Loucy (cell line): ENCODE results near the gene SLC4A5.

Experiments
- H2AFZ ChIP-seq: fragments of 200-600 bp; sonication (generic); 2 replicates; pipeline ENCODE4 v1.6.0; 2016; ENCODE audit warnings: antibody characterized with exemption, mild to moderate bottlenecking, low read length, moderate library complexity
- H3F3A ChIP-seq: fragments of 200-600 bp; 2 replicates; pipeline ENCODE4 v1.6.0; 2016; ENCODE audit warnings: antibody characterized with exemption, low read depth, mild to moderate bottlenecking
- H3K27me3 ChIP-seq: fragments of 200-600 bp; sonication (generic); 2 replicates; pipeline ENCODE4 v1.6.1; 2014; ENCODE audit warnings: low read length, mild to moderate bottlenecking; ENCODE audit not compliant: insufficient read depth, poor library complexity, severe bottlenecking
- H3K36me3 ChIP-seq: fragments of 200-600 bp; sonication (generic); 2 replicates; pipeline ENCODE4 v1.6.1; 2016; ENCODE audit warnings: low read length; ENCODE audit not compliant: insufficient read depth
- H3K4me1 ChIP-seq: fragments of 200-600 bp; sonication (generic); 2 replicates; pipeline ENCODE4 v1.5.1; 2014; ENCODE audit warnings: low read length, mild to moderate bottlenecking; ENCODE audit not compliant: insufficient read depth, poor library complexity, severe bottlenecking
- H3K4me2 ChIP-seq: fragments of 200-600 bp; sonication (generic); 2 replicates; pipeline ENCODE4 v1.6.0; 2014; ENCODE audit warnings: antibody characterized with exemption, low read length, low read depth, mild to moderate bottlenecking; ENCODE audit not compliant: poor library complexity, severe bottlenecking
- H3K4me3 ChIP-seq: fragments of 200-600 bp; sonication (generic); 2 replicates; pipeline ENCODE4 v1.5.1; 2014; ENCODE audit warnings: low read length, mild to moderate bottlenecking, mixed read lengths; ENCODE audit not compliant: poor library complexity, severe bottlenecking
- H3K79me2 ChIP-seq: fragments of 200-600 bp; sonication (generic); 2 replicates; pipeline ENCODE4 v1.6.1; 2014; ENCODE audit warnings: low read length; ENCODE audit not compliant: insufficient read depth
- H3K9ac ChIP-seq: fragments of 200-600 bp; sonication (generic); 2 replicates; pipeline ENCODE4 v1.6.0; 2014; ENCODE audit warnings: mild to moderate bottlenecking, low read depth, low read length, moderate library complexity; ENCODE audit not compliant: poor library complexity, severe bottlenecking
- H3K9me2 ChIP-seq: fragments of 200-600 bp; sonication (generic); replicated peaks from 2 replicates; pipeline ENCODE4 v1.6.1; 2016; ENCODE audit warnings: low read depth, low read length, mixed read lengths
- H3K9me3 ChIP-seq: fragments of 200-600 bp; sonication (generic); 2 replicates; pipeline ENCODE4 v1.6.1; 2014; ENCODE audit warnings: mild to moderate bottlenecking, antibody characterized with exemption, low read length, low read depth; ENCODE audit not compliant: insufficient read depth
- H4K20me1 ChIP-seq: fragments of 200-600 bp; sonication (generic); 2 replicates; pipeline ENCODE4 v1.6.0; 2014; ENCODE audit warnings: antibody characterized with exemption, low read length, mild to moderate bottlenecking; ENCODE audit not compliant: insufficient read depth, poor library complexity, severe bottlenecking
- EZH2phosphoT487 ChIP-seq: fragments of 200-600 bp; IDR thresholded peaks from 2 replicates; pipeline ENCODE4 v1.6.1; 2018; ENCODE audit warnings: antibody characterized with exemption, mild to moderate bottlenecking, moderate library complexity, borderline replicate concordance
- TF ChIP-seq, protein P1 (sequence below): fragments of 200-600 bp; sonication (generic); conservative IDR thresholded peaks from 2 replicates; pipeline ENCODE4 v1.5.1; 2014; ENCODE audit warnings: mild to moderate bottlenecking, antibody characterized with exemption, low read length

Gene SLC4A5

GRCh38 chr2:74249406-74250122, 93.7 kb downstream of the SLC4A5 start:
- no peaks in the 10 kb centered on the region for H3F3A ChIP-seq
- no peaks in the 10 kb centered on the region for H3K4me1 ChIP-seq
- no peaks in the 10 kb centered on the region for H3K36me3 ChIP-seq
- H3K79me2 ChIP-seq: no peaks in the 10 kb centered on the region
- H3K4me2 ChIP-seq: no peak overlapping the region
- H3K4me3 ChIP-seq: no peak overlapping the region
- no peak overlapping the region for H3K9ac ChIP-seq
- H3K9me2 ChIP-seq: no peaks in the 10 kb centered on the region
- no peaks in the 10 kb centered on the region for H4K20me1 ChIP-seq
- no peaks in the 10 kb centered on the region for H3K9me3 ChIP-seq
- no peaks in the 10 kb centered on the region for H3K27me3 ChIP-seq
- H2AFZ ChIP-seq: no peak overlapping the region
- TF ChIP-seq, protein P1, sequence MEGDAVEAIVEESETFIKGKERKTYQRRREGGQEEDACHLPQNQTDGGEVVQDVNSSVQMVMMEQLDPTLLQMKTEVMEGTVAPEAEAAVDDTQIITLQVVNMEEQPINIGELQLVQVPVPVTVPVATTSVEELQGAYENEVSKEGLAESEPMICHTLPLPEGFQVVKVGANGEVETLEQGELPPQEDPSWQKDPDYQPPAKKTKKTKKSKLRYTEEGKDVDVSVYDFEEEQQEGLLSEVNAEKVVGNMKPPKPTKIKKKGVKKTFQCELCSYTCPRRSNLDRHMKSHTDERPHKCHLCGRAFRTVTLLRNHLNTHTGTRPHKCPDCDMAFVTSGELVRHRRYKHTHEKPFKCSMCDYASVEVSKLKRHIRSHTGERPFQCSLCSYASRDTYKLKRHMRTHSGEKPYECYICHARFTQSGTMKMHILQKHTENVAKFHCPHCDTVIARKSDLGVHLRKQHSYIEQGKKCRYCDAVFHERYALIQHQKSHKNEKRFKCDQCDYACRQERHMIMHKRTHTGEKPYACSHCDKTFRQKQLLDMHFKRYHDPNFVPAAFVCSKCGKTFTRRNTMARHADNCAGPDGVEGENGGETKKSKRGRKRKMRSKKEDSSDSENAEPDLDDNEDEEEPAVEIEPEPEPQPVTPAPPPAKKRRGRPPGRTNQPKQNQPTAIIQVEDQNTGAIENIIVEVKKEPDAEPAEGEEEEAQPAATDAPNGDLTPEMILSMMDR: no peak
- TF ChIP-seq EZH2phosphoT487: no peak

GRCh38 chr2:74246496-74247195, 96.6 kb downstream of the SLC4A5 start:
- TF ChIP-seq EZH2phosphoT487: no peak
- TF ChIP-seq, protein P1: no peak
- Histone ChIP-seq H3F3A (no peaks in the 10 kb centered on the region), H3K27me3 (no peaks in the 10 kb centered on the region), H3K4me3 (no peak overlapping the region), H2AFZ (no peak overlapping the region), H3K9me3 (no peaks in the 10 kb centered on the region), H3K36me3 (no peaks in the 10 kb centered on the region), H4K20me1 (no peaks in the 10 kb centered on the region), H3K9me2 (no peaks in the 10 kb centered on the region), H3K4me1 (no peaks in the 10 kb centered on the region), H3K9ac (no peak overlapping the region), H3K4me2 (no peak overlapping the region), H3K79me2 (no peaks in the 10 kb centered on the region)

DNA sequence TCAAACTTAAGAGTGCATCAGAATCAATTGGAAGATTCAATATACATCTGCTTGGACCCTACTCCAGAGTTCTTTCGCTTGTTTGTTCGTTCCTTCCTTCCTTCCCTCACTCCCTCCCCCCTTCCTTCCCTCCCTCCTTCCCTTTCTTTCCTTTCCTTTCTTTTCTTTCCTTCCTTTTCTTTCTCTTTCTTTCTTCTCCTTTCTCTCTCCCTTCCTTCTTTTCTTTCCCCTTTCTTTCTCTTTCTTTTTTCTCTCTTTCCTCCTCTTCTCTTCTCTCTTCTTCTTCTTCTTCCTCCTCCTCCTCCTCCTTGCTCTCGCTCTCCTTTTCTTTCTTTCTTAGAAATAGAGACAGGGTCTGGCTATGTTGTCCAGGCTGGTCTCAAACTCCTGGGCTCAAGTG, 98.9 kb downstream of the SLC4A5 start:
- Histone ChIP-seq H3K9ac (no peak overlapping the region), H3K27me3 (no peaks in the 10 kb centered on the region), H3K4me3 (no peak overlapping the region), H2AFZ (no peak overlapping the region), H3K9me2 (no peaks in the 10 kb centered on the region), H3K36me3 (no peaks in the 10 kb centered on the region), H3K4me2 (no peak overlapping the region), H3K9me3 (no peaks in the 10 kb centered on the region), H3F3A (no peaks in the 10 kb centered on the region), H3K4me1 (no peaks in the 10 kb centered on the region), H4K20me1 (no peaks in the 10 kb centered on the region), H3K79me2 (no peaks in the 10 kb centered on the region)
- no peak for TF ChIP-seq EZH2phosphoT487
- TF ChIP-seq, protein P1: no peak
